HG02642 (cell line): ENCODE measurements around the gene POU2F1.

ENCODE experiments used
- ATAC-seq: cut with Tn5 transposase; IDR thresholded peaks from one replicate; pipeline ENCODE4 v1.9.1; 2021; ENCODE audit warnings: mild to moderate bottlenecking; ENCODE audit not compliant: unreplicated experiment, poor library complexity

The POU2F1 gene

GRCh38 chr1:167404908-167405307 is 184.2 kb downstream of the POU2F1 start:
- ATAC-seq: no peak

DNA sequence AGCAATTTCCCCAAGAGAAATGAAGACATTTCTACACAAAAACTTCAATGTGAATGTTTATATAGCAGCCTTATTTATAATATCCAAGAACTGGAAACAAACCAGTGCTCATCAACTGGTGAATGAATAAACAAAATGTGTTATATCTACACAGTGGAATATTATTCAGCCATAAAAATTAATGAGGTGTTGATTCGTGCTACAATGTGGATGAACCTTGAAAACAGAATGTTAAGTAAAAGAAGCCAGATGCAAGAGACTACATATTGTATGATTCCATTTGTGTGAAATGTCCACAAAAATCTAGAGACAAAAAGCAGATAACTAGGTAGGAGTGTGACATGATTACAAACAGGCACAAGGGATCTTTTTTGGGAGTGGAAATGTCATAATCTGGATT is 187.7 kb downstream of the POU2F1 start:
- ATAC-seq: no peak

- ATAC-seq: no peak
Measured at GRCh38 chr1:167409183-167409582, 188.5 kb downstream of the POU2F1 start.

- ATAC-seq: no peak
Measured at GRCh38 chr1:167412072-167412471, 191.4 kb downstream of the POU2F1 start.

DNA sequence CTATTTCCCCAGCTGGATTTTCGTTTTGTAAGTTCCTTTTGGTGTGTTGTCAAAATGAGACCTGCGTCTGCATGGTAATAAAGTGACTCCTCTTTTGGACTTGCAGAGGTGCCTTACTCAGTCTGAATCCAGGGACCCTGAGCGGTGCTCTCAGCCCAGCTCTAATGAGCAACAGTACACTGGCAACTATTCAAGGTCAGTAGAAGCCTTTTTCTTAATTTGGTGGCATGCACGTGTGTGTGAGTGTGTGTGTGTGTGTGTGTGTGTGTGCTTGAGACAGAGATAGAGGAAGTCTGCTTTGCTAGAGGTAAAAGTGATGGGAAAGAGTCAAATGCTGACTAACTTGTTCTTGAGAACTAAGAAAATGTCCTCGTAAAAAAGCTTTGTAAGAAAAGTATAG is 192.2 kb downstream of the POU2F1 start:
- ATAC-seq: no peak

- no peak for ATAC-seq
Measured at GRCh38 chr1:167413328-167413727, 192.6 kb downstream of the POU2F1 start.

DNA sequence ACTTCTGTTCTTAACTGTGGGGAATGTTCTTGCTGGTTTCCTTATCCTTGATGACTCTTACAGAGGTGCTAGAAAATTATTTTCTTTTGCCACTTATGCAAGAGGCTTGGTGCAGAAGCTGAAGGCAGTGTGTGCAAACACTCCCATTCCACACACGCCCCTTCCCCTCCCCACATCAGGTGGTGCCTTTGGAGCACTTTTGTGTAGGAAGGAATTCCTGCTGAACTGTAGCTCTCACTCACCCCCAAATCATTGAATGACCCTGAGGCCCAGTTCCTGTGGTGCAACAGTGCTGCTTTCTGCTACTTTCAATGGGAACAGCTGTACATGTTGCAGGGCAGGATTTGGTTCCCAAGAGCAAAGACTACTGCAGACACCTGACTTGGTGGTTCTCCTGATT is 195.8 kb downstream of the POU2F1 start:
- ATAC-seq: no peak

DNA sequence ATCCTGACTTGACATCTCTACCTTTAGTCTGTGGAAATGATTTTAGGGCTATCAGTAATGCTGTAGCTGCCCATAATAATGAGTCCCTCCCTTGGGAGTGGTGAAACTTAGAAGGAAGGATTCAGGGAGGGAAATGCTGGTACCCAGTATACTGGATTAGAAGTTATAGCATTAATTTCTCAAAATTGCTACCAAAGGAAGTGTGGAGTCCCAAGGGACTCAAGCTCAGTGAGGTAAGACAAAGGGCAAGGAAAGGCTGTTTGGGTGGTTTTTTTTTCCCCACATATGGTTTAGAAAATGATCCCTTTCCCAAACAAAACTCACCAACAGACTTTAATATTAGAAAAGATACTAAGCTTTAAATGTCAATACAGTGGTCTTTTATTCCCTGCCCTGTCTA is 197.7 kb downstream of the POU2F1 start:
- no peak for ATAC-seq

- no peak for ATAC-seq
Measured at GRCh38 chr1:167419245-167419644, 198.6 kb downstream of the POU2F1 start.

- no peak for ATAC-seq
Measured at GRCh38 chr1:167420510-167420909, 199.8 kb downstream of the POU2F1 start.

GRCh38 chr1:167423684-167424619 is 203.3 kb downstream of the POU2F1 start:
- ATAC-seq: no peak

DNA sequence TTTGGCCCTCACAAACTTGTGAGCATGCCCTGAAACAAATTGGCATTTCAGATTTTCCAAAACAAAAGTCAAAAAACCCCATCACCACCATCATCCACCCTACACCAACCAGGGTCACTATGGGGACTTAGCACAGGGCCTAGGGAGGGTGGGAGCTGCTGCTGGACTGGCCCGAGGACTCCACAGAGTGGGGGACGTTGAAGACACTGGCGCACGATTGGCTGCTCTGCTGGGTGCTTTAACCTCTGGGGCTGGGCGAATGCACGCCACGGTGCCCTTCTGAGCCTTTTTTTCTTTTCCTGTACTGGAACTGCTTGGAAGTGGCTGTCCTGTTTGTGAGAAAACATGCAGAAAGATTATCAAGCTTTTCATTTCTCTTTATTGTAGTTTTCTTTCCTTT is 204.8 kb downstream of the POU2F1 start:
- ATAC-seq: no peak

DNA sequence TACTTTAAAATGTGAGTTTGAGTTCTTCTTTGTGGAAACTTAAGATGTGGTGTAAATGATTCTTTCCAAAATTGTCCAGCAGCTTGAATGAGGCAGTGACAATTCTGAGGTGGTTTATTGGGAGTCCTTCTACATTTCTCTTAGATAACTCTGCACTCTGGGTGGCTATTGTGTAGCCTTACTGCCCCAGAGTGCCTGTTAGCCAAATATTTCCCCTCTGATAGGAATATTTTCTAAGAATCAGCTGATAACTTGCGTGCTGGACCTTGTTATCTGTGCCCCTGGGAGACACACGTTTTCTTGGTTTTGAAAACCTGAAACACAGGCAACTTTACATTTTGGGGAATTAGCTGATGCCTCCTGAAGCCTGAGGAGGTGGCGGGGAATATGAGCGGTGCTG is 206.0 kb downstream of the POU2F1 start:
- ATAC-seq: no peak

DNA sequence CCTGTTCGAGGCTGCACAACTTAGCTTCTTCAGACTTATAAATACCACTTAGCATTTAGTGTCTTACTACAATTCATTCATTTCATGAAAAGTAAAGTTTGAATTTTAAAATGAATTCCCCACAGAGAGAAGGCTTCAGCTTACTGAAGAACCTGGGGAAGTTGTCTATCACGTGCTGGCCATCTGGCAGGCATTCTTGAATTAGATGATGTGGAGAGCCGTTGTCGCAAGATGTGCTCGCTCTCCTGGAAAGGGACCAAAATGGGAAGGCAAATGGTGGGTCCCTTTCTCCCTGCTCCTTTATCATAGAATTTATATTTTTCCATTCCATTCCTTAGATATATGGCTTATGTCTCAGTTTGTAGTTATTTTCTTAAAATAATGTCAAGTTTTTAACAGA is 207.2 kb downstream of the POU2F1 start:
- no peak for ATAC-seq

GRCh38 chr1:167428395-167428794 is 207.7 kb downstream of the POU2F1 start:
- ATAC-seq: no peak

DNA sequence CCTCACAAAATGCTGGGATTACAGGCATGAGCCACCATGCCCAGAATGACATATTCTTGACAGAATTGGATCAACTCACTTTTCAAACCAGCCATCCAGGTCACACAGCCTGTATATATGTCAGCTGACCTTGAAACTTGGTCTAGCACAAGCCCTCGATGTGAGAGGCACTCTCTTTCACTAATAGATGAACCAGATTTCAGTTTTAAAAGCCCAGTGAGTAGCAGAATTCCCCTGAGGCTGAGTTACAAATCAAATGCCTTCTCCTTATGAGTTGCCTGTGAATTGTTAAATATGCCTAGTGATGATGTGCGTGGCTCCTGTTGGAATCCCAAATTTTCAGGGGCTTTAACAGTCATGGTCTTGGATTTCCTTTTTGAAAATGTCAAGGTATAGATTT is 208.9 kb downstream of the POU2F1 start:
- no peak for ATAC-seq

- no peak for ATAC-seq
Measured at GRCh38 chr1:167430134-167430848, 209.6 kb downstream of the POU2F1 start.

- ATAC-seq: no peak
Measured at GRCh38 chr1:167430849-167431242, 210.2 kb downstream of the POU2F1 start.

DNA sequence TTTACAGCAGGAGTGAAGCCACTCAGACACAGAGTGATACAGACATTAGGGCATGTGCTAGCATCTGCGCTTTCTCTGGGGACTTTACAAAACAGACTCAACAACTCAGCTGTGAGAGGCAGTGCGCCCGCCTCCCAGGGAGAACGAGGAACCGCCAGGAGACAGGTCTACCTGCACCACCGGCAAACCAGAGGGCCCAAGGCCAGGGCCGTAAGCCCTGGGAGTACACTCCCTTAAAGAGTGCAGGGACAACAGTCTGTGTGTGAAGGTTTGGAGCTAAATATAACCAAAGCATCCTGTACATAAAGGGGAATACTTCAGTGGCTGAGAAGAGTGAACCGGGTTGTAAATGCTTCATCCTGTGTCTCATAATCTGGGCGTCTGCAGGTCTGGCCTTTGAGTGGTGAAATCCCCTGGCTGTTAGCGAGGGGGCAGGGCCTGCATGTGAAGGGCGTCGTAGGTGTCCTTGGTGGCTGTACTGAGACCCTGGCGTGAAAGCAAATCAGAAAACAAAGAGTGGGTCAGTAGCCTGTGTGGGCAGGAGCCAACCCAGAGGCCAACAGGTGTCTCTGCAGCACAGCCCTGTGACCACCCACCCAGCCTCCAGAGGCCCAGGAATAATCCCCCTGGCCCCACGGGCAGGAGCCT is 210.7 kb downstream of the POU2F1 start:
- no peak for ATAC-seq

DNA sequence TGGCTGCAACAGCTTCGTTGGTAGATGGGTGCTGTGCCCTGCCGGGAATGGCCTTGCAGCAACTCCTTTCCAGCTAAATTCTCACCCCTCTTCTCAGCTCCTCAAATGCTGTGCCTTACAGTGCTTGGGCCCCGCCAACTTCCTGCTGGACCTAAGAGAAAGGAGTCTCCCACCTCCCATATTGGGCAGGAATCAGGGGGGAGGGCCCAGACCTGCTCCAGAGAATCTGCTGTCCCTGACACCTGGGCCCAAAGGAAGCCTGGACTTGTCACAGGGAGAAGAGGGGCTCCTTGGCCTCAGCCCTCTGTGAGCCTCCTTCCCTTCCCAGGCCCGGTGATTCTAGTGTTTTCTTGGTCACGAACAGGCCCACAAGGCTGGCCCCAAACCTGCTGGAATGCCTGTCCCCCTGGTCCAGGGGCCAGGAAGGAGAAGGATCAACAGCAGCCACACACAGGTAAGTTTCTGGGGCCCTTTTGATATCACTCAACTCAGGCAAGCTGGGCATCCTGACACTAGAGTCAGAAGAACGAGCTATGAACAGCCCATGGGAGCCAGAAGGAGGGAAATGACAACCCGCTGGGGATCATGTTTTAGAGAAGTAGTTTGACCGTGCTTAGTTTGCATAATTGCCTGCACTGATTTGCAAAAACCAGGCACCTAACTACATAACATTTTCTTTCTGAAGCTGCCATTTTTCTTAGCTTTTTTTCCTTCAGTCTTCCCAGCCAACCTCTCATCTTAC is 211.4 kb downstream of the POU2F1 start:
- no peak for ATAC-seq
